GM21786 (cell line): ENCODE data around the gene CHRNB1.
"Not testable (repeated sequence)": the region's sequence is repeated elsewhere in the genome, so short reads cannot be mapped to it uniquely, and the experiment has no call there.

Experiments used
- ATAC-seq: cut with Tn5 transposase; IDR thresholded peaks from one replicate; pipeline ENCODE4 v1.9.1; 2021; ENCODE audit not compliant: unreplicated experiment

Gene CHRNB1

GRCh38 chr17:7466639-7467341 is 21.9 kb downstream of the CHRNB1 start:
- ATAC-seq = no peak

GRCh38 chr17:7467498-7467897 is 22.6 kb downstream of the CHRNB1 start:
- ATAC-seq = no peak

- no peak for ATAC-seq
Measured at GRCh38 chr17:7468290-7468689, 23.4 kb downstream of the CHRNB1 start.

- ATAC-seq = no peak
Measured at GRCh38 chr17:7468804-7469389, 24.0 kb downstream of the CHRNB1 start.

- ATAC-seq = not testable (repeated sequence)
Measured at GRCh38 chr17:7469843-7470242, 25.0 kb downstream of the CHRNB1 start.

GRCh38 chr17:7470457-7470973 is 25.7 kb downstream of the CHRNB1 start:
- ATAC-seq = not testable (repeated sequence)

- ATAC-seq = no peak
Measured at GRCh38 chr17:7471729-7472128, 26.9 kb downstream of the CHRNB1 start.

- not testable (repeated sequence) for ATAC-seq
Measured at GRCh38 chr17:7474767-7475166, 29.9 kb downstream of the CHRNB1 start.

GRCh38 chr17:7475764-7476422 is 31.0 kb downstream of the CHRNB1 start:
- ATAC-seq = no peak

GRCh38 chr17:7476494-7476893 is 31.6 kb downstream of the CHRNB1 start:
- ATAC-seq = no peak

- ATAC-seq = no peak
Measured at GRCh38 chr17:7476951-7477350, 32.1 kb downstream of the CHRNB1 start.

GRCh38 chr17:7477392-7478275 is 32.8 kb downstream of the CHRNB1 start:
- ATAC-seq = no peak

GRCh38 chr17:7478276-7479212 is 33.7 kb downstream of the CHRNB1 start:
- ATAC-seq = no peak

GRCh38 chr17:7479213-7480088 is 34.6 kb downstream of the CHRNB1 start, which contains the start of gene ZBTB4:
TSS of gene ZBTB4 (minus strand) at chr17:7479631. CDS start at chr17:7466801, 12,830 bp downstream.
- no peak for ATAC-seq

GRCh38 chr17:7480089-7480384 is 35.2 kb downstream of the CHRNB1 start:
- ATAC-seq = no peak

- not testable (repeated sequence) for ATAC-seq
Measured at GRCh38 chr17:7481275-7481674, 36.4 kb downstream of the CHRNB1 start, which contains the start of gene SLC35G6. TSS of gene SLC35G6 (plus strand) at chr17:7481446. CDS start at chr17:7481517, 71 bp downstream.

GRCh38 chr17:7481842-7482741 is 37.2 kb downstream of the CHRNB1 start:
- ATAC-seq = not testable (repeated sequence)

GRCh38 chr17:7482742-7483088 is 37.9 kb downstream of the CHRNB1 start:
- not testable (repeated sequence) for ATAC-seq
